ENCODE data around the gene SHB.
"Not testable (repeated sequence)": the region's sequence is repeated elsewhere in the genome, so short reads cannot be mapped to it uniquely, and the experiment has no call there.

The SHB gene

GRCh38 chr9:37897665-37898064 is 171.4 kb downstream of the SHB start:
- TF ChIP-seq CTCF (IDR thresholded peaks at IDR 0.05; ENCODE audit: extremely low read depth, missing control alignments): no peak
- DNase-seq (ENCODE audit: low spot score): no peak

GRCh38 chr9:37892063-37892462 is 177.0 kb downstream of the SHB start:
- TF ChIP-seq CTCF (IDR thresholded peaks at IDR 0.05; ENCODE audit: extremely low read depth, missing control alignments): no peak

DNA sequence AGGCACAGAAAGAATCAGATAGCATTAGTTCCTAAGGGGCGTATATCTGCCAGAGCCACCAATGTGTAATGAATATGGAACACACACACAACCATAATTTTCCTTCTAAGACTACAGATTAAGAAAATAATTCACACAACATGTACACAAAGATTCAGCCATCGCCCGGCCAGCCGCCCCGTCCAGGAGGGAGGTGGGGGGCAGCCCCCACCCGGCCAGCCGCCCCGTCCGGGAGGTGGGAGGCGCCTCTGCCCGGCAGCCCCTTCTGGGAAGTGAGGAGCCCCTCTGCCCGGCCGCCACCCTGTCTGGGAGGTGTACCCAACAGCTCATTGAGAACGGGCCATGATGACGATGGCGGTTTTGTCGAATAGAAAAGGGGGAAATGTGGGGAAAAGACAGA is 178.0 kb downstream of the SHB start:
- DNase-seq (ENCODE audit: low spot score): not testable (repeated sequence)

More at GRCh38 chr9:37892063-37892462, 177.0 kb downstream of the SHB start:
- no peak for DNase-seq (ENCODE audit: low spot score)

DNA sequence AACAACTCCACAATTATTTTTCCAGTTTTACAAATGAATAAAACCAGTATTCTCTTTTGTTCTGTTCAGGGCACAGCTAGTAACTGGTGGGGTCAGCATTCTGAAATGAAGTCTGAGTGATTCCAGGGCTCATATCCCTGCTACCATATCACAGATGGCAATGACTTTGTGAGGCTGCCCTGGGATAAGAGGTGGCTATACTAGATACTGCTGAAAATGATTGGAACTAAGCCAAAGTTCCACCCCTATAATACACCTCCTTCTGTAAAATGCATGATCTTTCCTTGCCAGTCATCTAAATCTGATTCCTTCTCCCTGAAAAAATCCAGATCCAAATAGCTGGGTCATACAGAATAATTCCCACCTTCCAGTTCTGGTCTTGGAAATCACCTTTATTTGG is 179.5 kb downstream of the SHB start:
- DNase-seq (ENCODE audit: low spot score): no peak
- no peak for TF ChIP-seq CTCF (IDR thresholded peaks at IDR 0.05; ENCODE audit: extremely low read depth, missing control alignments)

- not testable (repeated sequence) for DNase-seq (ENCODE audit: low spot score)
Observed at GRCh38 chr9:37887977-37888583, 180.9 kb downstream of the SHB start.

DNA sequence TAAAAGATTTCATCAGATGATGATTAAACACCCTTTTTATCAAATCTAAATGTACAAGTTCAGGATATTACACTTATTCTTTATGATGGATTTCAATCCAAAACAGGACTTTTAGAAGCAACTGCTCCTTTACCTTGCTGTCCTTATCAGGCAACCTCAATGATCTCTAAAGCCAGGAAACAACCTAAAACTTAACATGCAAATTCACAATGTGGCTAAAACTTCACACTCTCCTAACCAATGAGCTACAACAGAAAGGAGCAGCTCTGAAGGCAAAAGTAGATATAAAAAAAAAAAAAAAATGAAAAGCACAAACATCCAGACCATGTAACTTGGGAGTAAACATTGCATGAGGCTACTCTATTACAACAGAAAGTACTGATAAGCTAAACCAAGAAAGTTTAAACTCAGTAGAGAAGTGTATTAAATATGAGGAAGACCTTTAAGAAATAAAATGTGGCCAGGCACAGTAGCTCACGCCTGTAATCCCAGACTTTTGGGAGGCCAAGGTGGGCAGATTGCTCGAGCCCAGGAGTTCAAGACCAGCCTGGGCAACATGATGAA is 188.0 kb downstream of the SHB start:
- no peak for DNase-seq (ENCODE audit: low spot score)
- no peak for TF ChIP-seq CTCF (IDR thresholded peaks at IDR 0.05; ENCODE audit: extremely low read depth, missing control alignments)

- TF ChIP-seq CTCF (IDR thresholded peaks at IDR 0.05; ENCODE audit: extremely low read depth, missing control alignments): no peak
- DNase-seq (ENCODE audit: low spot score): no peak
Observed at GRCh38 chr9:37876376-37876775, 192.7 kb downstream of the SHB start.

DNA sequence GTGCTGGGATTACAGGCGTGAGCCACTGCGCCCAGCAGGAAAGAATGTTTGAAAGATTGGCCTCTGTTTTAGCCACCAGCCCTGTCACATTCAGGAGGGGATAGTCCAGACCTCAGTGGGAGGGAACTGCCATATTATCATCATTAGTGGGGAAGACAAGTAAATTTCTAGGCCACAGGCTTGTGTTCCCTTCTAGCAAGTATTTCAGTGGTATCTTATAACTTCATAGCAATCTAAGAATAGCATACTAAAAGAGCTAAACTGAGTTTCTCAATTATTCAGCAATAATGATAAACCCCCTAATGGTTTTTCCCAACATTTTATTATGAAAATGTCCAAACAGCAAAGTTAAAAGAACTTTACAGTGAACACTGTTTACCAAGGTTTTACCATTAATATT is 195.1 kb downstream of the SHB start:
- DNase-seq (ENCODE audit: low spot score): no peak
- no peak for TF ChIP-seq CTCF (IDR thresholded peaks at IDR 0.05; ENCODE audit: extremely low read depth, missing control alignments)
